SK-N-MC (cell line): Measurements from ENCODE around the gene RITA1.

ENCODE experiments used
- EZH2 ChIP-seq: fragments of 200-600 bp; sonication (generic); IDR thresholded peaks from one replicate; pipeline ENCODE4 v1.6.1; 2017; ENCODE audit warnings: antibody characterized with exemption
- FOXP2 ChIP-seq: optimal IDR thresholded peaks from 2 replicates; pipeline ENCODE3; 2011; ENCODE audit warnings: mild to moderate bottlenecking, moderate library complexity; ENCODE audit not compliant: insufficient read depth; ENCODE audit errors: extremely low read length, control extremely low read depth
- POLR2AphosphoS5 ChIP-seq: IDR thresholded peaks from 2 replicates; pipeline ENCODE4 v1.6.1; 2012; ENCODE audit warnings: mild to moderate bottlenecking, low read depth, low read length, borderline replicate concordance

DNA sequence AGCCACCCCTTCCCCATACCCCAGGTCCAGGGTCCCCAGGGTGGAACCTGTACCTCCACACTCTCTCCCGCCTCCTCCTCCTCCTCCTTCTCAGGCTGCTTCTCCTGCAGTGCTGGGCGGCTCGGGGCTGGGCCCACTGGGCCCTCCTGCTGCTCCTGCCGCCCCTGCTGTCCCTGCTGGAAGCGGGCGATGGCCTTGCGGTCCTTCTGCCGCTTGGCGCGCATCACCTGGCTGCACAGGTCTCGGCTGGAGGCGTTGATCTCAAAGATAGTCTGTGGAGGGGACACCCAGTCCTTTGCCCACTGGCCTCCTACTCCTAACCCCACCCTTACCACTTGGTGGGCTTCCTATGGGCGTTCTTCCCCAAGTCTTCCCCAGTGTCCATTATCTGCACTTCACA, 21.5 kb upstream of the RITA1 start:
- TF ChIP-seq EZH2 = no peak
- TF ChIP-seq POLR2AphosphoS5 = no peak
- no peak for TF ChIP-seq FOXP2
